Natural killer cell treated with Interleukin-12 subunit alpha and Interleukin-12 subunit beta and Interleukin-15 and Interleukin-18, amount 100 ng/mL, for 72 hours (primary cell): ENCODE results near the gene KCNG2. TPM values are rescaled to one million over a fixed set of nuclear protein-coding genes. Genes with fewer than 3 reads are reported as not detected.

Experiments used
- ATAC-seq, 2 donors: fragments of 150-1000 bp; cut with Tn5 transposase in 1 of 2; sonication (Bioruptor Pico), chemical (Tn5 transposase) in 1 of 2; 2 replicates each; pipeline ENCODE4 v1.10.0; 2021
- DNase-seq: peaks from one replicate; pipeline ENCODE4 v3.0.0; 2022; ENCODE audit warnings: low spot score
- H3K27ac Mint-ChIP-seq, 2 donors: 1 replicate in 1 of 2; 2 replicates in 1 of 2; pipeline ENCODE4 v1.8.0; 2022; ENCODE audit warnings: mixed read lengths in 2 of 2, mild to moderate bottlenecking in 1 of 2, moderate library complexity in 1 of 2
- H3K27me3 Mint-ChIP-seq, 2 donors: 1 replicate in 1 of 2; 2 replicates in 1 of 2; pipeline ENCODE4 v1.8.0; 2022; ENCODE audit warnings: mixed read lengths in 2 of 2
- H3K36me3 Mint-ChIP-seq: one replicate; pipeline ENCODE4 v1.8.0; 2022; ENCODE audit warnings: mixed read lengths
- H3K4me1 Mint-ChIP-seq, 2 donors: 1 replicate in 1 of 2; 2 replicates in 1 of 2; pipeline ENCODE4 v1.8.0; 2022; ENCODE audit warnings: low read depth in 2 of 2, mixed read lengths in 2 of 2, mild to moderate bottlenecking in 1 of 2
- H3K4me3 Mint-ChIP-seq: one replicate; pipeline ENCODE4 v1.8.0; 2022; ENCODE audit warnings: mixed read lengths
- H3K9me3 Mint-ChIP-seq: 2 replicates; pipeline ENCODE4 v1.8.0; 2022; ENCODE audit warnings: mixed read lengths
- total RNA-seq, 2 donors: library from RNA; stranded (reverse); gene quantifications; one replicate each; pipeline ENCODE4 v1.2.3, GENCODE V29; 2022

The KCNG2 gene
- total RNA-seq, 2 donors from 2014 or later = not detected

DNA sequence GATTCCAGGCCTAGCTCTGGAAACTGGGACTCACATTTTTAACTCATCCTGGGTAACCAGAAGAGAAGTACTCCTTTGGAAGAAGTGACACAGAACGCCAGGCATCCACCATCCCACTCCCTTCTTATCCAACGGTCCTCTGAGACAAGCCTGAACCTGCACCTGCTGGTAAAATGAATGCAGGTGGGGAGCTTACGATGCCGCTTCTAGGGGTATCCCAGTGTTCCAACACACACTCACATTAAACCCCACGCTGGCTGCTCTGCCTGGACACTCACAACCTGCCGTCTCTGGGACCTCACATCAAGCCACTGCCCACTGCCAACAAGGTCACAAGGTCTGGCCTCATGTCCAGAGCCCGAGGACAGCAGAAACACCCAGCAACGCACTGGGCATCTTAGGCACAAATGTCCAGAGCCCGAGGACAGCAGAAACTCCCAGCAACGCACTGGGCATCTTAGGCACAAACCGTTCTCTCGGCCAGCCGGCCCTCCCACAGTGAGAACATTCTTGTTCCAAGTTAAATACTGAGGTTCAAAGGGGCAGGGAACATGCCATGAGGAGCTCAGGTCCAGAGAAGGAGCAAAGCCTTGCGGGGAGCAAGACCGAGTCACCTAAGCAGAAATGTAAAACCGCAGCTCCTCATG is 143.9 kb downstream of the KCNG2 start:
- Mint-ChIP-seq H3K27ac (no peak overlapping the region), H3K4me3 (no peak overlapping the region), H3K9me3 (no peaks in the 10 kb centered on the region), H3K36me3 (peaks cover 10% of the 10 kb centered on the region), H3K27me3 (no peaks in the 10 kb centered on the region), H3K4me1 (peaks cover 5 to 24% of the 10 kb centered on the region in 2 donors)
- DNase-seq (no peak), ATAC-seq (no peak)

GRCh38 chr18:79942211-79942610 is 144.5 kb downstream of the KCNG2 start:
- Mint-ChIP-seq H3K4me3 (no peak overlapping the region), H3K9me3 (no peaks in the 10 kb centered on the region), H3K36me3 (peaks cover 10% of the 10 kb centered on the region), H3K27ac (peak overlapping the region in 1 of 2 donors; percentile 8), H3K27me3 (no peaks in the 10 kb centered on the region), H3K4me1 (peaks cover 5 to 27% of the 10 kb centered on the region in 2 donors)
- no peak for DNase-seq
- ATAC-seq = no peak

DNA sequence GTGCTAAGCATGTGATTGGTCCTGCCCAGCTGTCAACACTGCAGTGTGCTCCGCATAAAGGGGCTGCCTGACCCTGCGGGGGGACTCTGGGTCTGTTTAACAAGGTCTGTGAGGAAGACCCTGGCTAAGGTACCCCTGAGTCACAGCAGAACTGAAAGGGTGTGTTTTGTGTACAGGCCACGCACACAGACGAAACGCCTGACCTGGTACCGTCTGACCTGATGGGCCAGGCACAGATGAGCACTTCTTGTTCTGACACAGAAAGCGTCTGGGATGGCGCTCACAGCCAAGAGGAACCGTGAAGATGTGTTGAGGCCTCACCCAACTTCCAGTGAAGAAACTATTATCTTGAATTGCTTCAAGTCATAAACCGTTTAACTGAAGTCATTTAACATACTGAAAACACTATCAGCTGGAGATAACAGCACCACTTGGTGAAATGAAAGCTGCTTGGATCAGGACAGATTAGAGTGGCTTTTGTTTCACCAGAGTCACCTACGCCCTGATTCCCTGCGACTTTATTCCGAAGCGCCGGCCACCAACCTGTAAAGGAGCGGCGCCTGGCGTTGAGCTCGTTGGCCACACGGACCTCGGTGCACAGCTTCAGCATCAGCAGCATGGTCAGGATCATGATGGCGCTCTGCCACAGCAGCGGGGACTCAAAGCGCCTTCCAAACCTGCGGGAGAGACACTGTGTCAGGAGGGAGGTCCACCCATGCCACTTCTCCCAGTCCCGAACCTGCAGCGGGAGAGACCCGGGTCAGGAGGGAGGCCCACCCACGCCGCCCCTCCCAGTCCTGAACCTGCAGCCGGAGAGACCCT is 145.3 kb downstream of the KCNG2 start:
- no peak for ATAC-seq
- H3K4me1 Mint-ChIP-seq = peaks cover 5 to 23% of the 10 kb centered on the region in 2 donors
- DNase-seq = no peak
- H3K27me3 Mint-ChIP-seq = no peaks in the 10 kb centered on the region
- H3K27ac Mint-ChIP-seq = no peak overlapping the region
- H3K36me3 Mint-ChIP-seq = peaks cover 4% of the 10 kb centered on the region
- H3K9me3 Mint-ChIP-seq = no peaks in the 10 kb centered on the region
- no peak overlapping the region for H3K4me3 Mint-ChIP-seq

- peaks cover 4% of the 10 kb centered on the region for H3K36me3 Mint-ChIP-seq
- DNase-seq (no peak), ATAC-seq (peak in 1 of 2 donors; percentile 17)
- H3K9me3 Mint-ChIP-seq = no peaks in the 10 kb centered on the region
- no peak overlapping the region for H3K4me3 Mint-ChIP-seq
- no peaks in the 10 kb centered on the region for H3K27me3 Mint-ChIP-seq
- H3K27ac Mint-ChIP-seq = no peak overlapping the region
- H3K4me1 Mint-ChIP-seq = peaks cover 8 to 23% of the 10 kb centered on the region in 2 donors
These were observed 145.9 kb downstream of the KCNG2 start for GRCh38 chr18:79943608-79944125.

- Mint-ChIP-seq H3K4me3 (no peak overlapping the region), H3K27me3 (no peaks in the 10 kb centered on the region)
- no peak for DNase-seq
These were observed 146.5 kb downstream of the KCNG2 start for GRCh38 chr18:79944126-79944731.

GRCh38 chr18:79944746-79945117 is 147.0 kb downstream of the KCNG2 start:
- ATAC-seq (no peak), DNase-seq (no peak)
- Mint-ChIP-seq H3K4me3 (no peak overlapping the region), H3K36me3 (peaks cover 3% of the 10 kb centered on the region), H3K4me1 (peaks cover 12 to 26% of the 10 kb centered on the region in 2 donors), H3K27ac (peak overlapping the region in 1 of 2 donors; percentile 67), H3K27me3 (no peaks in the 10 kb centered on the region), H3K9me3 (no peaks in the 10 kb centered on the region)

More at GRCh38 chr18:79944126-79944731, 146.5 kb downstream of the KCNG2 start:
- peak overlapping the region in 1 of 2 donors; percentile 67 for H3K27ac Mint-ChIP-seq
- peaks cover 4% of the 10 kb centered on the region for H3K36me3 Mint-ChIP-seq
- ATAC-seq = peak in 1 of 2 donors; percentile 52
- H3K4me1 Mint-ChIP-seq = peaks cover 10 to 23% of the 10 kb centered on the region in 2 donors
- H3K9me3 Mint-ChIP-seq = no peaks in the 10 kb centered on the region

DNA sequence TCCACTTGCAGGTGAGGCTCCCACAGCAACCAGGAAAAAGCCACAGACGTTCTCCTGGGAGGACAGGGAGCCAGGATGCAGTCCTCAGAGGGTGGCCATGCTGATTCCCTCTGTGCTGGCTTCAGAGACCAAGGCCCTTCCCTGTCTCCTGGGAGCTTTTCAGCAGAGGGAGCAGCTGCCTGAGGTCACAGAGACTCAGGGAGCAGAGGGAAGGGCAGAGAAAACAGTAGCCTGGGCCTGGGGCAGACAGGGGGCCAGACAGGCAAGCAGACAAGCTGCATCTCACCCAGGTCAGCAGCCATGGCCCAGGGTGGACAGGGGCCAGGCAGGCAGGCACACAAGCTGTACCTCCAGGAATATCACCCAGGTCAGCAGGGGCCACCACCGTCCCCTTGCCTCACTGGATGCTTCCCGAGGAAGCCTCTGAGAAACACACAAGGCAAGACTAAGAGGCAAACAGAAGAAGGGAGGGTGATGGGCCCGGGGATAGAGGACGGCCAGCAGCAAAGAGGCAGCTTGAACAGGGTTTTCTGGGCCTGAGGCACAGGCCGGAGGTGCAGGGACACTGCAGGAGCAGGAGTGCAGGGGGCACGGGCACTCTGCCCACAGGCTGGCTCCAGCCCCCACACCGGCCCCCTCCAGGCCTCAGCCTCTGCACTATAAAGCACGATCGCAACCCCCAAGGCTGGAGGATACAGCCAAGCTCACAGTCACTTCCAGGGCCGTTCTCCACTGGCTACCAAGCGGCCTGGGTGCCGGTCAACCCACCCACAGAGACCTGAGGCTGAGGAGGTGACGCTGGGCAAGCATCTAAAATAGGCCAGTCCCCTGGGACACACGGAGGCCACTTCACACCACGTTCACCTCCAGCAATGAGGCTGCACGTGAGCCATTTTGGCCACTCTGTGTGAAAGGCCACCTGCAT is 147.6 kb downstream of the KCNG2 start:
- H3K4me1 Mint-ChIP-seq = peaks cover 18 to 30% of the 10 kb centered on the region in 2 donors
- DNase-seq (no peak), ATAC-seq (no peak)
- no peaks in the 10 kb centered on the region for H3K27me3 Mint-ChIP-seq
- no peak overlapping the region for H3K4me3 Mint-ChIP-seq
- no peak overlapping the region for H3K27ac Mint-ChIP-seq
- no peaks in the 10 kb centered on the region for H3K36me3 Mint-ChIP-seq
- H3K9me3 Mint-ChIP-seq = no peaks in the 10 kb centered on the region

- Mint-ChIP-seq H3K4me1 (peaks cover 20 to 28% of the 10 kb centered on the region in 2 donors), H3K27ac (no peak overlapping the region), H3K9me3 (no peaks in the 10 kb centered on the region), H3K27me3 (no peaks in the 10 kb centered on the region), H3K4me3 (no peak overlapping the region), H3K36me3 (no peaks in the 10 kb centered on the region)
- no peak for DNase-seq
- ATAC-seq = no peak
These were observed 149.5 kb downstream of the KCNG2 start for GRCh38 chr18:79947054-79947755.

DNA sequence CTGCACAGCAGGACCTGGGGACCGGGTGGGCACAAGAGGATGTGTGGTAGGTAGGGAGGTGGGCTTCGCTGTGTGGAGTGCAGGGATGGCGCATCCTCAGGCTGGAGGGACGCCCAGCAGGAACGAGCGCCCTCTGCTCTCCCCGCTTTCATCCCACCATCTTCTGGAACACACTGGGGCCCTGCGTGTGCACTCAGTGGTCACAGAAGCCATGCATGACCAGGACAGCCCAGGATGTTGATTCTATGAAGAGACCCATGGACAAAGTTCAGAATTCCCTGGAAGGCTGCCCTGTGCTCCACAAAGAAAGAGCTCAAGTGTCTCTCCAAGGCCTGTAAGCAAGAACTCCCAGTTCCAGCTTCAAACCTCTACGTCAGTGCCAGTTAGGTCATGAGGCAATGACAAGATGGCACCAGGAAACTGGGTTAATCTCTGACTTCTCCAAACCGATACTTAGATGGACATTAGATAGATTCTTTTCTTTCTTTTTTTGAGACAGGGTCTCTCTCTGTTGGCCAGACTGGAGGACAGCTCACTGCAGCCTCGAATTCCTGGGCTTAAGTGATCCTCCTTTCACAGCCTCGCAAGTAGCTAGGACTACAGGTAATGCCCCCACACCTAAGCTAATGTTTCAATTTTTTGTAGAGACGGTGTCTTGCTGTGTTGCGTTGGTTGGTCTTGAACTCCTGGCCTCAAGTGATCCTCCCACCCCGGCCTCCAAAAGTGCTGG is 150.3 kb downstream of the KCNG2 start:
- H3K4me3 Mint-ChIP-seq = no peak overlapping the region
- no peak overlapping the region for H3K27ac Mint-ChIP-seq
- no peaks in the 10 kb centered on the region for H3K27me3 Mint-ChIP-seq
- DNase-seq (no peak), ATAC-seq (no peak)
- no peaks in the 10 kb centered on the region for H3K36me3 Mint-ChIP-seq
- no peaks in the 10 kb centered on the region for H3K9me3 Mint-ChIP-seq
- peaks cover 20 to 27% of the 10 kb centered on the region in 2 donors for H3K4me1 Mint-ChIP-seq

- Mint-ChIP-seq H3K9me3 (no peaks in the 10 kb centered on the region), H3K36me3 (no peaks in the 10 kb centered on the region), H3K4me1 (peaks cover 20 to 27% of the 10 kb centered on the region in 2 donors), H3K27me3 (no peaks in the 10 kb centered on the region), H3K27ac (no peak overlapping the region), H3K4me3 (no peak overlapping the region)
- ATAC-seq (no peak), DNase-seq (no peak)
These were observed 151.1 kb downstream of the KCNG2 start for GRCh38 chr18:79948719-79949411.
